Effector memory CD8-positive, alpha-beta T cell (primary cell): ENCODE measurements around the gene VPS4B.

ENCODE experiments used
- ATAC-seq: fragments of 150-1000 bp; cut with Tn5 transposase; replicated peaks from 2 replicates; pipeline ENCODE4 v1.10.0; 2021; ENCODE audit warnings: mild to moderate bottlenecking, moderate library complexity
- DNase-seq, 3 experiments: peaks; one replicate each; pipeline ENCODE4 v3.0.0; 2021
- H3K27ac Mint-ChIP-seq, 2 donors: one replicate each; pipeline ENCODE4 v1.8.0; 2022; ENCODE audit warnings: mild to moderate bottlenecking in 2 of 2, mixed read lengths in 2 of 2, moderate library complexity in 2 of 2
- H3K27me3 Mint-ChIP-seq, 2 donors: one replicate each; pipeline ENCODE4 v1.8.0; 2022; ENCODE audit warnings: mixed read lengths in 2 of 2
- H3K36me3 Mint-ChIP-seq: one replicate; pipeline ENCODE4 v1.8.0; 2022; ENCODE audit warnings: mild to moderate bottlenecking, moderate library complexity, mixed read lengths; ENCODE audit not compliant: insufficient read depth
- H3K4me1 Mint-ChIP-seq, 2 donors: one replicate each; pipeline ENCODE4 v1.8.0; 2022; ENCODE audit warnings: low read depth in 2 of 2, mixed read lengths in 2 of 2
- H3K4me3 Mint-ChIP-seq, 2 donors: one replicate each; pipeline ENCODE4 v1.8.0; 2022; ENCODE audit warnings: mild to moderate bottlenecking in 2 of 2, mixed read lengths in 2 of 2, moderate library complexity in 2 of 2
- H3K9me3 Mint-ChIP-seq, 2 donors: one replicate each; pipeline ENCODE4 v1.8.0; 2022; ENCODE audit warnings: mixed read lengths in 2 of 2

The VPS4B gene

GRCh38 chr18:63348508-63349136 is 73.7 kb downstream of the VPS4B start:
- ATAC-seq (no peak), DNase-seq (no peak)
- no peaks in the 10 kb centered on the region for H3K9me3 Mint-ChIP-seq
- H3K4me1 Mint-ChIP-seq = peaks cover 0 to 8% of the 10 kb centered on the region in 2 donors
- H3K36me3 Mint-ChIP-seq = peaks cover 61% of the 10 kb centered on the region
- no peaks in the 10 kb centered on the region for H3K27me3 Mint-ChIP-seq
- no peak overlapping the region for H3K27ac Mint-ChIP-seq
- H3K4me3 Mint-ChIP-seq = no peak overlapping the region

- no peak overlapping the region for H3K27ac Mint-ChIP-seq
- ATAC-seq (no peak), DNase-seq (no peak)
- peaks cover 4 to 8% of the 10 kb centered on the region in 2 donors for H3K4me1 Mint-ChIP-seq
- no peaks in the 10 kb centered on the region for H3K27me3 Mint-ChIP-seq
- no peak overlapping the region for H3K4me3 Mint-ChIP-seq
- H3K36me3 Mint-ChIP-seq = peaks cover 64% of the 10 kb centered on the region
- H3K9me3 Mint-ChIP-seq = no peaks in the 10 kb centered on the region
Measured at GRCh38 chr18:63346480-63347183, 75.6 kb downstream of the VPS4B start.

- H3K27ac Mint-ChIP-seq = no peak overlapping the region
- DNase-seq = no peak
- H3K36me3 Mint-ChIP-seq = peaks cover 67% of the 10 kb centered on the region
- no peaks in the 10 kb centered on the region for H3K9me3 Mint-ChIP-seq
- no peaks in the 10 kb centered on the region for H3K27me3 Mint-ChIP-seq
- H3K4me3 Mint-ChIP-seq = no peak overlapping the region
- peaks cover 4 to 8% of the 10 kb centered on the region in 2 donors for H3K4me1 Mint-ChIP-seq
- no peak for ATAC-seq
Measured at GRCh38 chr18:63346031-63346430, 76.2 kb downstream of the VPS4B start.

DNA sequence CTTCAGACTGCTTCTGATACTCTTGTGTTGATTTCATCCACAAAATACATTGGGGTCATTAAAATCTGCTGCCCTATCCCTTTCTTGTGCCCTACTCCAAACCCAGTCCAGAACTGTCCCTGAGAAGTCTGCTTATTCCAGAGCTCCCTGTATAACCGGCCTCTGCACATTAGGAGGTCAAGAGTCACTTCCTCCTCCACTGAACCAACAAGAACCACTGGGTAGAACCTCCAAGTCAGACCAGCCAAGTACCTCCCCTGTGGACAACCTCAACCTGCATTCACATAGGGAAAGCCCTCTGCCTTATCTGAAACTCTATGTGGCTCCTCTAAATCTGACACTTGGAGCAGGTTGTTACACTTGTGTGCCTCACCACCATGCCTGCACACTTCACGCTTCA is 77.4 kb downstream of the VPS4B start:
- H3K36me3 Mint-ChIP-seq = peaks cover 68% of the 10 kb centered on the region
- DNase-seq = no peak
- H3K27ac Mint-ChIP-seq = peak overlapping the region in 1 of 2 donors; percentile 7
- H3K27me3 Mint-ChIP-seq = no peaks in the 10 kb centered on the region
- H3K4me3 Mint-ChIP-seq = no peak overlapping the region
- no peaks in the 10 kb centered on the region for H3K9me3 Mint-ChIP-seq
- ATAC-seq = no peak
- peaks cover 6 to 11% of the 10 kb centered on the region in 2 donors for H3K4me1 Mint-ChIP-seq

- Mint-ChIP-seq H3K27me3 (no peaks in the 10 kb centered on the region), H3K9me3 (no peaks in the 10 kb centered on the region), H3K4me3 (no peak overlapping the region), H3K4me1 (peaks cover 8 to 11% of the 10 kb centered on the region in 2 donors), H3K27ac (peak overlapping the region in 1 of 2 donors; percentile 41), H3K36me3 (peaks cover 70% of the 10 kb centered on the region)
- DNase-seq (no peak), ATAC-seq (no peak)
Measured at GRCh38 chr18:63344263-63344662, 78.0 kb downstream of the VPS4B start.

DNA sequence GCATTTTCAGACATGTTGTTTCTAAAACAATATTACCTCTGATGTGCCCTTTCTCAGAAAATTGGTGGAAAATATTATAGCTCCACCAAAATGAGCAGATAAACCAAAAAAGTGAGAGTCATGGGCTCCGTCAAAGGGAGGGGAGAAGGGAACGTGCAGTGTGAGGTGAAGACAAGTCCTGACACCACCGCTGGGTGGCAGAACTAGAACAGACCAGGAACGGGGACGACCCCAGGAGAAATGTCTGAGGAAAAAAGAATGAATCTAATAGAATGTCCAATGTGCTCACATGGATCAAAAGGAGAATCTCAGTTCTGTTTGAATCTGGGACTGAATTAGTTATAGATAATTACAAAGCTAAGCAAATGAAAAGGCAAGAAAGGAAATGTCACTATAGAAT is 80.1 kb downstream of the VPS4B start:
- Mint-ChIP-seq H3K4me1 (peaks cover 8 to 11% of the 10 kb centered on the region in 2 donors), H3K27ac (no peak overlapping the region), H3K9me3 (no peaks in the 10 kb centered on the region), H3K27me3 (no peaks in the 10 kb centered on the region), H3K36me3 (peaks cover 69% of the 10 kb centered on the region), H3K4me3 (no peak overlapping the region)
- DNase-seq = peak in 1 of 3 experiments; percentile 21
- ATAC-seq = peak; percentile 73

GRCh38 chr18:63339920-63340484 is 82.3 kb downstream of the VPS4B start:
- Mint-ChIP-seq H3K9me3 (no peaks in the 10 kb centered on the region), H3K4me1 (peaks cover 7 to 8% of the 10 kb centered on the region in 2 donors), H3K36me3 (peaks cover 62% of the 10 kb centered on the region), H3K4me3 (no peak overlapping the region), H3K27ac (no peak overlapping the region), H3K27me3 (no peaks in the 10 kb centered on the region)
- peak; percentile 69 for ATAC-seq
- DNase-seq = peak; percentile 40 to 46 (median 42)
